Measurements from ENCODE around the gene CASP3. TPM values are rescaled to one million over a fixed set of nuclear protein-coding genes. Genes with fewer than 3 reads are reported as not detected.
"Not testable (repeated sequence)": the region's sequence is repeated elsewhere in the genome, so short reads cannot be mapped to it uniquely, and the experiment has no call there.

The CASP3 gene
- total RNA-seq, 3 donors from 2014 or later: 29.7 to 48.6 (median 37.8) TPM

DNA sequence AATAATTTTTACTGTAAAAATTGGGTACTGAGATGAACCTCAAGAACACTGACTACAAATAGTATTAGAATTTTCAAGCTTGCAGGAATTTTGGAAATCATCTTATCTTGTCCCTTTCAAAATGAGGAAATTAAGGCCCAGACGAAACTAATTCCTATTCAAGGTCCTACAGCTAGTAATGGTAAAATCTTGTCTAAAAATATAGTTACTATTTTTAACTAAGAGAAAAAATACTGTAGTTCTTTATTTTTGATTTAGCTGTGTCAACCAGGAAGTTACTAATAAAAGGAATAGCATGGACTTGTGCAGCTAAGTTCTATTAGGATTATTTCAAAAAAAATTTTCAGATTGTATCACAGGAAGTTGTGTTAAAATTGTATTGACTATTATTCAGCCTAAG lies 13.0 kb upstream of the CASP3 start:
- intact Hi-C loops (cut with DNase I, micrococcal nuclease): no loop called here
- H3K36me3 ChIP-seq (ENCODE audit: low read depth): no peaks in the 10 kb centered on the region
- ATAC-seq (no peak), DNase-seq (no peak)
- no peak overlapping the region for H3K4me3 ChIP-seq
- TF ChIP-seq, protein P1, sequence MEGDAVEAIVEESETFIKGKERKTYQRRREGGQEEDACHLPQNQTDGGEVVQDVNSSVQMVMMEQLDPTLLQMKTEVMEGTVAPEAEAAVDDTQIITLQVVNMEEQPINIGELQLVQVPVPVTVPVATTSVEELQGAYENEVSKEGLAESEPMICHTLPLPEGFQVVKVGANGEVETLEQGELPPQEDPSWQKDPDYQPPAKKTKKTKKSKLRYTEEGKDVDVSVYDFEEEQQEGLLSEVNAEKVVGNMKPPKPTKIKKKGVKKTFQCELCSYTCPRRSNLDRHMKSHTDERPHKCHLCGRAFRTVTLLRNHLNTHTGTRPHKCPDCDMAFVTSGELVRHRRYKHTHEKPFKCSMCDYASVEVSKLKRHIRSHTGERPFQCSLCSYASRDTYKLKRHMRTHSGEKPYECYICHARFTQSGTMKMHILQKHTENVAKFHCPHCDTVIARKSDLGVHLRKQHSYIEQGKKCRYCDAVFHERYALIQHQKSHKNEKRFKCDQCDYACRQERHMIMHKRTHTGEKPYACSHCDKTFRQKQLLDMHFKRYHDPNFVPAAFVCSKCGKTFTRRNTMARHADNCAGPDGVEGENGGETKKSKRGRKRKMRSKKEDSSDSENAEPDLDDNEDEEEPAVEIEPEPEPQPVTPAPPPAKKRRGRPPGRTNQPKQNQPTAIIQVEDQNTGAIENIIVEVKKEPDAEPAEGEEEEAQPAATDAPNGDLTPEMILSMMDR (IDR thresholded peaks at IDR 0.05): no peak
- no peaks in the 10 kb centered on the region for H3K4me1 ChIP-seq (ENCODE audit: low read depth)
- no peaks in the 10 kb centered on the region for H3K9me3 ChIP-seq

- ATAC-seq (no peak), DNase-seq (no peak)
- H3K36me3 ChIP-seq (ENCODE audit: low read depth): no peaks in the 10 kb centered on the region
- H3K4me1 ChIP-seq (ENCODE audit: low read depth): no peaks in the 10 kb centered on the region
- intact Hi-C loops (cut with DNase I, micrococcal nuclease): no loop called here
- TF ChIP-seq, protein P1 (IDR thresholded peaks at IDR 0.05): no peak
- H3K9me3 ChIP-seq: no peaks in the 10 kb centered on the region
- H3K4me3 ChIP-seq: no peak overlapping the region
These were observed 11.7 kb upstream of the CASP3 start for GRCh38 chr4:184660978-184661377.

GRCh38 chr4:184657820-184658219 lies 8.6 kb upstream of the CASP3 start:
- intact Hi-C loops (cut with DNase I, micrococcal nuclease); H3K4me3 ChIP-seq; ATAC-seq; DNase-seq; H3K4me1 ChIP-seq (ENCODE audit: low read depth); H3K9me3 ChIP-seq; H3K36me3 ChIP-seq (ENCODE audit: low read depth): not testable (repeated sequence)

GRCh38 chr4:184657144-184657543 lies 7.9 kb upstream of the CASP3 start:
- TF ChIP-seq, protein P1 (IDR thresholded peaks at IDR 0.05): no peak
- DNase-seq: no peak
- Histone ChIP-seq H3K36me3 (ENCODE audit: low read depth) (no peaks in the 10 kb centered on the region), H3K9me3 (no peaks in the 10 kb centered on the region), H3K4me1 (ENCODE audit: low read depth) (no peaks in the 10 kb centered on the region), H3K4me3 (no peak overlapping the region)
- intact Hi-C loops (cut with DNase I, micrococcal nuclease): no loop called here
- no peak for ATAC-seq

- no peaks in the 10 kb centered on the region for H3K9me3 ChIP-seq
- no peaks in the 10 kb centered on the region for H3K36me3 ChIP-seq (ENCODE audit: low read depth)
- no peaks in the 10 kb centered on the region for H3K4me1 ChIP-seq (ENCODE audit: low read depth)
- DNase-seq (no peak), ATAC-seq (no peak)
- intact Hi-C loops (cut with DNase I, micrococcal nuclease): no loop called here
- no peak overlapping the region for H3K4me3 ChIP-seq
- TF ChIP-seq, protein P1 (IDR thresholded peaks at IDR 0.05): no peak
These were observed 6.9 kb upstream of the CASP3 start for GRCh38 chr4:184655889-184656869.

- intact Hi-C loops (cut with DNase I, micrococcal nuclease): no loop called here
- peaks cover 6% of the 10 kb centered on the region for H3K4me1 ChIP-seq (ENCODE audit: low read depth)
- TF ChIP-seq, protein P1 (IDR thresholded peaks at IDR 0.05): no peak
- H3K9me3 ChIP-seq: no peaks in the 10 kb centered on the region
- DNase-seq (no peak), ATAC-seq (no peak)
- H3K36me3 ChIP-seq (ENCODE audit: low read depth): no peaks in the 10 kb centered on the region
- no peak overlapping the region for H3K4me3 ChIP-seq
These were observed 4.4 kb upstream of the CASP3 start for GRCh38 chr4:184653650-184654049.

GRCh38 chr4:184652681-184653080 lies 3.4 kb upstream of the CASP3 start:
- ATAC-seq; H3K36me3 ChIP-seq (ENCODE audit: low read depth); intact Hi-C loops (cut with DNase I, micrococcal nuclease); DNase-seq; H3K9me3 ChIP-seq; H3K4me3 ChIP-seq: not testable (repeated sequence)
- H3K4me1 ChIP-seq (ENCODE audit: low read depth): peaks cover 11% of the 10 kb centered on the region

Measured in mucosa of descending colon (tissue), 3 donors.